Fibroblast of mammary gland (primary cell): ENCODE results near the gene LY6G6D.
A peak's percentile ranks its signal among the peaks of the same experiment; 100 is the strongest.

ENCODE experiments used
- DNase-seq: peaks from one replicate; pipeline ENCODE4 v3.0.0-alpha.2; 2010; ENCODE audit warnings: low read depth
- H3K4me3 ChIP-seq: 2 replicates; pipeline ENCODE4 v1.5.1; 2011; ENCODE audit warnings: low read depth, mild to moderate bottlenecking, low read length, moderate library complexity; ENCODE audit not compliant: control insufficient read depth
- TF ChIP-seq, protein P1 (sequence below): conservative IDR thresholded peaks from 2 replicates; pipeline ENCODE4 v1.5.1; 2011; ENCODE audit warnings: low read depth, low read length, inconsistent platforms; ENCODE audit not compliant: control insufficient read depth, insufficient read depth

The LY6G6D gene

DNA sequence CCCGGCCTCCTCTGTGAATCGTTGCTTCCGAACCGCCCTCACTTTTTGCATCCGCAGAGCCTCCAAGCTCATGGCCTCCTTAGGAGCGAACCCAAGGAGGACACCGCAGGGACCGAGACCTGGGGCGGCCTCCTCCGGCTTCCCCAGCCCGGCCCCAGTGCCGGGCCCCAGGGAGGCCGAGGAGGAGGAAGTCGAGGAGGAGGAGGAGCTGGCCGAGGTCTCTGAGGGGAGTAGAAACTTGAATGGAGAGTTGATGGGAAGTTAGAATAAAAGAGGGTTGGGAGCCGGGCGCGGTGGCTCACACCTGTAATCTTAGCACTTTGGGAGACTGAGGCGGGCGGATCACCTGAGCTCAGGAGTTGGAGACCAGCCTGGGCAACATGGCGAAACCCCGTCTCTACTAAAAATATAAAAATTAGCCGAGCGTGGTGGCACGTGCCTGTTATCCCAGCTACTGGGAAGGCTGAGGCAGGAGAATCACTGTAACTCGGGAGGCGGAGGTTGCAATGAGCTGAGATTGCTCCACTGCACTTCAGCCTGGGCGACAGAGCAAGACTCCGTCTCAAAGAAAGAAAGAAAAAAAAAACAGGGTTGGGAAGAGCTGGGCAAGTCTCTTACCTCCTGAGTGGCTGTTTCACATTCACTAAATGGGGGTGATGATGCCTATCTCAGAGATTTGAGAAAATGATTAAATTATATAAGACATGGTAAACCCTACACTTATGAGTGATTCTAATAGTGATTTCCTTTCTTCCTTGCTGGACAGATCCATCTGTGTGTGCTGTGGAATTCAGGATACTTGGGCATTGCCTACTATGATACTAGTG, 25.5 kb downstream of the LY6G6D start:
- TF ChIP-seq, protein P1, sequence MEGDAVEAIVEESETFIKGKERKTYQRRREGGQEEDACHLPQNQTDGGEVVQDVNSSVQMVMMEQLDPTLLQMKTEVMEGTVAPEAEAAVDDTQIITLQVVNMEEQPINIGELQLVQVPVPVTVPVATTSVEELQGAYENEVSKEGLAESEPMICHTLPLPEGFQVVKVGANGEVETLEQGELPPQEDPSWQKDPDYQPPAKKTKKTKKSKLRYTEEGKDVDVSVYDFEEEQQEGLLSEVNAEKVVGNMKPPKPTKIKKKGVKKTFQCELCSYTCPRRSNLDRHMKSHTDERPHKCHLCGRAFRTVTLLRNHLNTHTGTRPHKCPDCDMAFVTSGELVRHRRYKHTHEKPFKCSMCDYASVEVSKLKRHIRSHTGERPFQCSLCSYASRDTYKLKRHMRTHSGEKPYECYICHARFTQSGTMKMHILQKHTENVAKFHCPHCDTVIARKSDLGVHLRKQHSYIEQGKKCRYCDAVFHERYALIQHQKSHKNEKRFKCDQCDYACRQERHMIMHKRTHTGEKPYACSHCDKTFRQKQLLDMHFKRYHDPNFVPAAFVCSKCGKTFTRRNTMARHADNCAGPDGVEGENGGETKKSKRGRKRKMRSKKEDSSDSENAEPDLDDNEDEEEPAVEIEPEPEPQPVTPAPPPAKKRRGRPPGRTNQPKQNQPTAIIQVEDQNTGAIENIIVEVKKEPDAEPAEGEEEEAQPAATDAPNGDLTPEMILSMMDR, result no peak
- H3K4me3 ChIP-seq, result peak overlapping the region; percentile 91
- DNase-seq, result no peak

- TF ChIP-seq, protein P1, result no peak
- no peak for DNase-seq
Observed at GRCh38 chr6:31741815-31742214, 26.7 kb downstream of the LY6G6D start.

DNA sequence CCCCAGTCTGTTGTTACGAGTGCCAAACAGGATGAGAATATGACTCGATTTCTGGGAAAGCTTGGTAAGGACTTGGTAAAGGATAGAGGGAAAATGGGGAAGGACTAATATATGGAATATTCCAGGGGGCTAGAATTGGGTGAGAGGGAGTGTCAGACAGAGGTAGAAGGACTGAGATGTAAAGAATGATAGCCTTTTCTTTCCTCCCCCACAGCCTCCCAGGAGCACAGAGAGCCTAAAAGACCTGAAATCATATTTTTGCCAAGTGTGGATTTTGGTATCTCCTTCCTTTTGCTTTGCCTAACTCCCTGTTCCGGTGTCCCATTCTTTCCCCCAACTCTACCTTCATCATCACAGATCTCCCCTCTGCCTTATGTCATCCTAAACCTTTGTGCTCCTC, 27.7 kb downstream of the LY6G6D start:
- no peak overlapping the region for H3K4me3 ChIP-seq
- DNase-seq, result no peak
- TF ChIP-seq, protein P1, result no peak

More at GRCh38 chr6:31741815-31742214, 26.7 kb downstream of the LY6G6D start:
- no peak overlapping the region for H3K4me3 ChIP-seq

DNA sequence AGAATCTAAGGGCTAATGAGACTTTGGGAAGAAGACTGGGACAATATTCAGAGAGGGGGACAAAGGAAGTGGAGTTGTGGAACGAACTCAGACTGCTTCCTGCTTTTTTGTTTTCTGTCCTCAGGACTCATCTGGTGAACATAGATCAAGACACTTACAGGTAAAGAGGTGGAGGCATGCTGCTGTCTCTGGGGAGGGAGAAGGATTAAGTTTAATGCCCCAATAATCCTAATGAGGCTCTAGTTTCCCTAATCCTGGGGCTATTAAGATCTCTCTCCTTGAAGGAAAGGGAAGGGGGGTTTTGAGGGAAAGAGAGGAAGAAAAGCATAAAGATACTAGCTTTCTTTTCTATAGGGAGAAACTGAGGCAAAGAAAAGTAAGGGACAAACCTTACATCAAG, 29.3 kb downstream of the LY6G6D start:
- TF ChIP-seq, protein P1, result no peak
- H3K4me3 ChIP-seq, result no peak overlapping the region
- no peak for DNase-seq

GRCh38 chr6:31749301-31750036, 34.3 kb downstream of the LY6G6D start:
- no peak overlapping the region for H3K4me3 ChIP-seq
- TF ChIP-seq, protein P1, result no peak
- DNase-seq, result no peak

- no peak for DNase-seq
- TF ChIP-seq, protein P1, result no peak
Observed at GRCh38 chr6:31750411-31751022, 35.4 kb downstream of the LY6G6D start.

More at GRCh38 chr6:31750411-31751022, 35.4 kb downstream of the LY6G6D start:
- no peak overlapping the region for H3K4me3 ChIP-seq
